GM10266 (cell line): ENCODE results near the gene C11orf42.

Experiments used
- DNase-seq: peaks from one replicate; pipeline ENCODE4 v3.0.0; 2012; ENCODE audit errors: extremely low spot score
- CTCF ChIP-seq: IDR thresholded peaks from 2 replicates; pipeline ENCODE4 v1.5.1; 2012; ENCODE audit warnings: mild to moderate bottlenecking, low read depth; ENCODE audit not compliant: control insufficient read depth, insufficient read depth; ENCODE audit errors: missing control alignments

Gene C11orf42

GRCh38 chr11:6233984-6234386 lies 28.6 kb downstream of the C11orf42 start:
- no peak for TF ChIP-seq CTCF
- DNase-seq: no peak

- DNase-seq: peak; percentile 96
- TF ChIP-seq CTCF: no peak
Observed at GRCh38 chr11:6234387-6235107, 29.2 kb downstream of the C11orf42 start, which contains the start of gene FHIP1B. FHIP1B (minus strand) TSS chr11:6234636; CDS start chr11:6224516, 10,120 bp downstream.

- no peak for TF ChIP-seq CTCF
- no peak for DNase-seq
Observed at GRCh38 chr11:6237266-6237665, 31.9 kb downstream of the C11orf42 start.

GRCh38 chr11:6237761-6238302 lies 32.5 kb downstream of the C11orf42 start:
- TF ChIP-seq CTCF: no peak
- DNase-seq: no peak

GRCh38 chr11:6238902-6239301 lies 33.5 kb downstream of the C11orf42 start, which contains the start of gene CNGA4:
CNGA4 (plus strand) TSS chr11:6239089; CDS start chr11:6239207, 118 bp downstream.
- no peak for TF ChIP-seq CTCF
- DNase-seq: no peak

- no peak for TF ChIP-seq CTCF
- DNase-seq: no peak
Observed at GRCh38 chr11:6240139-6240538, 34.8 kb downstream of the C11orf42 start.

- no peak for DNase-seq
- no peak for TF ChIP-seq CTCF
Observed at GRCh38 chr11:6240781-6241180, 35.4 kb downstream of the C11orf42 start.
